SKM-1 (cell line): ENCODE results near the gene RPEL1.
A peak's percentile ranks its signal among the peaks of the same experiment; 100 is the strongest.
"Not testable (repeated sequence)": the region's sequence is repeated elsewhere in the genome, so short reads cannot be mapped to it uniquely, and the experiment has no call there.

Source experiments
- DNase-seq: peaks from one replicate; lab custom pipeline; 2025; ENCODE audit not compliant: unreplicated experiment; lab: John Stamatoyannopoulos, UW

RPEL1 gene

GRCh38 chr10:103245587-103245986, at the start of gene RPEL1:
Gene RPEL1, plus strand, starts transcription at chr10:103245887. Its CDS starts 110 bp downstream, at chr10:103245997.
- not testable (repeated sequence) for DNase-seq

GRCh38 chr10:103196516-103196915, 49.2 kb upstream of the RPEL1 start:
- no peak for DNase-seq

GRCh38 chr10:103197174-103197573, 48.5 kb upstream of the RPEL1 start:
- DNase-seq = peak; percentile 57

- DNase-seq = no peak
Measured at GRCh38 chr10:103197903-103198302, 47.8 kb upstream of the RPEL1 start.

DNA sequence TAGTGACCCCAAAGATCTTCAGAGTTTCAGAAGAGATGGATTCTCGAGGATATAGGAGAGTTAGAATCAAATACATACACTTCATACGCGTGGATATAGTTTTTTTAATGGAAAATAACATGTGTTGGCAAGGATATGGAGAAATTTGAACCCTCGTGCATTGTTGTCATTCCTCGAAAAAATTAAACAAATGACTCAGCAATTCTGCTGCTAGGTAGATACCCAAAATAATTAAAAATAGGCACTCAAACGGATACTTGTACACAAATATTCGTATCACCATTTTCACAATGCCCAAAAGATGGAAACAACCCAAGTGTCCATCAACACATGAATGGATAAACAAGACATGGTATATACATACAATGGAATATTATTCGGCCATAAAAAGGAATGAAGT, 47.0 kb upstream of the RPEL1 start:
- no peak for DNase-seq

- DNase-seq = peak; percentile 87
Measured at GRCh38 chr10:103199488-103199887, 46.2 kb upstream of the RPEL1 start.

DNA sequence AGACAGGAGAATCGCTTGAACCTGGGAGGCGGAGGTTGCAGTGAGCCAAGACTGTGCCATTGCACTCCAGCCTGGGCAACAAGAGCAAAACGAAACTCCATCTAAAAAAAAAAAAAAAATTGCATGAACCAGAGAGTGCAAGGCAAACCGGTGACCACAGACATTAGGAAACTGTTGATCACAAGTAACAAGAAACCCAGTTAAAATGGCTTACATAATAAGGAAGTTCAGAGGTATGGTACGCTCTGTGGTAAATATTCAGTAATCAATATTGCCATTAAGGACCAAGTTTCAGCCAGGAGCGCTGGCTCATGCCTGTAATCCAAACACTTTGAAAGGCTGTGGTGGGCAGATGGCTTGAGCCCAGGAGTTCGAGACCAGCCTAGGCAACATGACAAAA, 43.4 kb upstream of the RPEL1 start:
- peak; percentile 77 for DNase-seq

GRCh38 chr10:103203466-103203865, 42.2 kb upstream of the RPEL1 start:
- DNase-seq = no peak

DNA sequence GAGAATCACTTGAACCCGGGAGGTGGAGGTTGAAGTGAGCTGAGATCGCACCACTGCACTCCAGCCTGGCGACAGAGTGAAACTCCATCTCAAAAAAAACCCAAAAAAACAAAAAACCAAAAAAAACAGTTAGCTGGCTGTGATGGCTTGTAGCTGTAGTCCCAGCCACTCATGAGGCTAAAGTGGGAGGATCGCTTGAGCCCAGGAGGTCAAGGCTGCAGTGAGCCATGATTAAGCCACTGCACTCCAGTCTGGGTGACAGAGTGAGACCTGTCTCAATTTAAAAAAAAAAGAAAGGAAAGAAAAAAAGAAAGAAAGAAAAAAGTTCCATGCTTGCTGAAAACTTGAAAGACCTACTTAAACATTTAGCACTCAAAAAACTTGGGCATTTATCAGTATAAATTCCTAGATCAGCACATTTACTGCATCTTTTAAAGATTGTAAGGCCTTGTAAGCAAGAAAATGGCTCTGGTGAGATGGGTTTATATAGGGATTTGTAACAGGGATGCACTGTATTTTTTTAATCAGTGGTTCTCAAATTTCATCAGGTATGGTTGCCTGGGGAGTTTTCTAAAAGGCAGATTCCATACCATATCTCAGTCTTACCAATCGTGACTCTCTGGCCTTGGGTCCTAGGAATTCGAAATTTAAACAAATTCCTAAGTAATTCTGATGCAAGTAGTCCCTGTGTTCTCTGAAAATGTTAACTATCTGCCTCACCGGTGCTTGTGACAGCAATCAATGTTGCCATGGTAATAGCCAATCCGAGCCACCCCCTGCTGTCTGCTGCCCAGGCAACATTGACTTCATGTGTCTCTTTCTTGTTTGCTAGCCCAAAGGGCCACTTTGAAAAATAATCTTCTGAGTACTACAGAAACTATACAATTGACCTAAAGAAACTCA, 41.1 kb upstream of the RPEL1 start:
- no peak for DNase-seq

DNA sequence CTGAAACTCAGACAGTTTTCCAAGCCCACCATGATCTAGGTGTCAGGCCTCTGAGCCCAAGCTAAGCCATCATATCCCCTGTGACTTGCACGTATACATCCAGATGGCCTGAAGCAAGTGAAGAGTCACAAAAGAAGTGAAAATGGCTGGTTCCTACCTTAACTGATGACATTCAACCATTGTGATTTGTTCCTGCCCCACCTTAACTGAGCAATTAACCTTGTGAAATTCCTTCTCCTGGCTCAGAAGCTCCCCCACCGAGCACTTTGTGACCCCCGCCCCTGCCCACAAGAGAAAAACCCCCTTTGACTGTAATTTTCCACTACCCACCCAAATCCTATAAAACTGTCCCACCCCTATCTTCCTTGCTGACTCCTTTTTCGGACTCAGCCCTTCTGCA, 40.3 kb upstream of the RPEL1 start:
- not testable (repeated sequence) for DNase-seq

- DNase-seq = not testable (repeated sequence)
Measured at GRCh38 chr10:103206715-103207114, 39.0 kb upstream of the RPEL1 start.

- DNase-seq = no peak
Measured at GRCh38 chr10:103207141-103207540, 38.5 kb upstream of the RPEL1 start.

DNA sequence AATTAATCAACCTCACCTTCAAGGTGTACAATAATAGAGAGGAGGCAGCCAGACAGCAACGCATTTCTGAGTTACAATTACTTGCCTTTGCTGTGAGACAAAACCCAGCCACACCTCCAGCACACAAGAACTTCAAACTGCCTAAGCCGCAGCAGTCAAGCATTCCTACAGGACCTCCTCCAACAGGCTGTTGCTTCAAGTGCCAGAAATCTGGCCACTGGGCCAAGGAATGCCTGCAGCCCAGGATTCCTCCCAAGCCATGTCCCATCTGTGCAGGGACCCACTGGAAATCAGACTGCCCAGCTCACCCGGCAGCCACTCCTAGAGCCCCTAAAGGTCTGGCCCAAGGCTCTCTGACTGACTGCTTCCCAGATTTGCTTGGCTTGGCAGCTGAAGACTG, 38.0 kb upstream of the RPEL1 start:
- DNase-seq = not testable (repeated sequence)

- not testable (repeated sequence) for DNase-seq
Measured at GRCh38 chr10:103210262-103210661, 35.4 kb upstream of the RPEL1 start.

DNA sequence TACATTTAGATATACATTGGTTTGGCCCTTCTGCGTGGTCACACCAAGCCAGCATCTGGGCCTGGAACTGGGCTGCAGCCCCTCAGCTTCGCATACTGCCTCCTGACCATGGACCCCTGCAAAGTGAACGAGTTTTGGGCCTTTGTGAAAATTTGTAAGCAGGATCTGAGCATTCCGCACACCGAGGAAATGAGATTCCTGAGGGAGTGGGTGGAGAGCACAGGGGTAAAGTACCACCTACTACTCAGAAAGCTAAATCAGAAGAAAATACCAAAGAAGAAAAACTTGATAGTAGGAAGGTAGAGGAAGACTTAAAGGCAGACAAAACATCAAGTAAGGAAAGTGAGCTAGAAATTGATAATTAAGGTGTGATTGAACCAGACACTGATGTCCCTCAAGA, 30.1 kb upstream of the RPEL1 start:
- no peak for DNase-seq

DNA sequence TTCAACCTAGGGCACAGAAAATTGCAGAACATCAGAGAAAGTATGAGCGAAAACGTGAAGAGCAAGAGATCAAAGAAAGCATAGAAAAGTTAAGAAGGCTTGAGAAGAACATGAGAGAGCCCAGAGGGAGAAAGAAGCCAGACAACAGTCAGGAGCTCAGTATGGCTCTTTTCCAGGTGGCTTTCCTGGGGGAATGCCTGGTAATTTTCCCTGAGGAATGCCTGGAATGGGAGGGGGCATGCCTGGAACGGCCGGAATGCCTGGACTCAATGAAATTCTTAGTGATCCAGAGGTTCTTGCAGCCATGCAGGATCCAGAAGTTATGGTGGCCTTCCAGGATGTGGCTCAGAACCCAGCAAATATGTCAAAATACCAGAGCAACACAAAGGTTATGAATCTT, 29.3 kb upstream of the RPEL1 start:
- not testable (repeated sequence) for DNase-seq

GRCh38 chr10:103224133-103224532, 21.6 kb upstream of the RPEL1 start:
- DNase-seq = no peak

GRCh38 chr10:103224721-103225120, 21.0 kb upstream of the RPEL1 start:
- DNase-seq = not testable (repeated sequence)

- no peak for DNase-seq
Measured at GRCh38 chr10:103225939-103226338, 19.7 kb upstream of the RPEL1 start.

DNA sequence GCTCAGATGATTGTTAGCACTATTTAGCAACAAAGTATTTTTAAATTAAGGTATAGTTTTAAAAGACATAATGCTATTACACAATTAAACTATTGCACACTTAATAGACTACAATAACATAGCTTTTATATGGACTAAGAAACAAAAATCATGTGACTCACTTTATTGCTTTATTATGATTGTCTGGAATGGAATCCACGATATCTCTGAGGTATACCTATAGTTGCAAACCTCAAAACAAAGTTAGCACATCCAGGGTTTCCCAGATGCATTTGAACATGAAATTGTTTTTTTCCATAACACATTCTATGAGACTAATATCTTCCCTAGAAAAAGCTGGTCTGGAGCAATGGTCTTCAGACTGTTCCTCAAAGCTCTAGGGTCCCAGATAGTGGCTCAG, 18.3 kb upstream of the RPEL1 start:
- DNase-seq = no peak

DNA sequence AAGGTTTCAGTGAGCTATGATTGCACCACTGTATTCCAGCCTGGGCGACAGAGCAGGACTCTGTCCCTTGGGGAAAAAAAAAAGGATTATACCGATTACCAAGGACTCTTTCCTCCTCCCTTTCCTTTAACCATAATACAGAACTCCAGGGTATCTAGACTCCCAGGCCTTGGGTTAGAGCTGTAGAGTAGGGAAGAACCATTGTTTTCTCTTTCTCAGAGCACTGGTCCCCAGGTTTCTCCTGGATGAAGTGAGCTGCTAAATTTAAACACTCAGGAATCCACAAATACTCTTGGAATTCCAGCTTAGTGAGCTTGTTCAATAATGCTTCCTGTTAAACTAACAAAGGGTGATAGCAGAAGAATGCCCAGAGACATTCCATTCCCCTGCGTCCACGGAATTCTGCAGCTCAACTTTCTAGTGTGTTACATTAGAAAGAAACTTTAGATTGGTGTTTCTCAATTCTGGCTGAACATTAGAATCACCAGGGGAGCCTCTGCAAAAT, 14.6 kb upstream of the RPEL1 start:
- no peak for DNase-seq

DNA sequence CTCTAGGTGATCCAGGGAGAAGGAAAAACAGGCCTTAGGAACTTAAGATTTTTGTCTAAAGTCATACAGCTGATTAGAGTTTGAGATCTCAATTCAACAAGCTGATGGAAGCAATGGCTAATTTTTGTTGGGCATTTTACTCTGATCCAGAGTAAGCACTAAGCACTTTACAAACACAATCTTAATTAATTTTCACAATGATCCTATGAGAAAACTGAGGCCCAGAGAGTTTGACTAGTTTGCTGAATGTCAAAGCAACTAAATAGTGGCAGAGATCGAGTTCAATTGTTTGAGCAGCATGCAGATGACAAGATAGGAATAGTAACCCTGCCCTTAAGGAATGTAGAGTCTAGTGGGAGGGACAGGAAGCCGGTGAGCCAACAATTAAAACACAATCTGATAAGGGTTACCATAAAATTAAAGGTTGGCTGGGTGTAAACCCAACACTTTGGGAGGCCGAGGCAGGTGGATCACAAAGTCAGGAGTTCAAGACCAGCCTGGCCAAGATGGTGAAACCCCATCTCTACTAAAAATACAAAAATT, 13.5 kb upstream of the RPEL1 start:
- no peak for DNase-seq
